Body of pancreas (tissue), 4 donors: ENCODE measurements around the gene GORASP1. TPM values are rescaled to one million over a fixed set of nuclear protein-coding genes. Genes with fewer than 3 reads are reported as not detected.
A peak's percentile ranks its signal among the peaks of the same experiment; 100 is the strongest.

ENCODE experiments used
- ATAC-seq: fragments of 150-250 bp; one replicate; pipeline ENCODE4 v1.9.1; 2016
- DNase-seq, 4 donors: peaks; one replicate each; pipeline ENCODE4 v3.0.0-alpha.2; 2019
- H3K27ac ChIP-seq, 4 donors: fragments of 200-600 bp; sonication (generic); 1 replicate in 3 of 4; 2 replicates in 1 of 4; pipeline versions ENCODE4 v1.5.1 to v1.6.1; 2016 to 2019; ENCODE audit warnings: mild to moderate bottlenecking in 1 of 4, mixed read lengths in 1 of 4, moderate library complexity in 1 of 4
- H3K27me3 ChIP-seq, 2 donors: fragments of 200-600 bp; sonication (generic); one replicate each; pipeline ENCODE4 v1.6.0; 2016; ENCODE audit warnings: mild to moderate bottlenecking in 1 of 2
- H3K36me3 ChIP-seq, 2 donors: fragments of 200-600 bp; sonication (generic); replicated peaks in 1 of 2; 2 replicates each; pipeline ENCODE4 v1.5.1; 2016; ENCODE audit warnings: low read depth in 2 of 2; ENCODE audit not compliant: insufficient read depth in 1 of 2
- H3K4me1 ChIP-seq: fragments of 200-600 bp; sonication (generic); one replicate; pipeline ENCODE4 v1.6.0; 2016
- H3K4me3 ChIP-seq, 2 donors: fragments of 200-600 bp; sonication (generic); 1 replicate in 1 of 2; 2 replicates in 1 of 2; pipeline ENCODE4 v1.5.1; 2016 to 2019
- H3K9me3 ChIP-seq, 3 donors: fragments of 200-600 bp; sonication (generic); 1 replicate in 2 of 3; 2 replicates in 1 of 3; pipeline ENCODE4 v1.5.1; 2016
- POLR2A ChIP-seq, 3 donors: fragments of 450-650 bp; IDR thresholded peaks; one replicate each; pipeline ENCODE4 v1.6.1; 2016; ENCODE audit warnings: antibody characterized with exemption in 3 of 3, mild to moderate bottlenecking in 2 of 3
- WGBS, 2 donors: methylation state at CpG; one replicate each; pipeline ENCODE4 v1.1.5; 2017; 5-methylcytosine and 5-hydroxymethylcytosine counted together
- intact Hi-C: fragments of 100-400 bp; cut with DNase I; formaldehyde crosslinking; loops from one replicate; pipeline ENCODE4 v1.15.1; 2023
- total RNA-seq, 2 donors: library from RNA; depleted of rRNA; stranded (reverse); fragments of >200 nt; gene quantifications; one replicate each; pipeline ENCODE4 v1.1.0, GENCODE V29; 2016
- TF ChIP-seq, protein P1 (sequence below), 7 experiments: fragments of 450-650 bp in 4 of 7; fragments of 200-600 bp in 3 of 7; sonication (generic) in 3 of 7; IDR thresholded peaks; one replicate each; pipeline ENCODE4 v1.5.1; 2016 to 2019; ENCODE audit warnings: antibody characterized with exemption in 7 of 7

GORASP1 gene
- total RNA-seq, 2 donors from 2014 or later, result 38.4 to 53.1 TPM

DNA sequence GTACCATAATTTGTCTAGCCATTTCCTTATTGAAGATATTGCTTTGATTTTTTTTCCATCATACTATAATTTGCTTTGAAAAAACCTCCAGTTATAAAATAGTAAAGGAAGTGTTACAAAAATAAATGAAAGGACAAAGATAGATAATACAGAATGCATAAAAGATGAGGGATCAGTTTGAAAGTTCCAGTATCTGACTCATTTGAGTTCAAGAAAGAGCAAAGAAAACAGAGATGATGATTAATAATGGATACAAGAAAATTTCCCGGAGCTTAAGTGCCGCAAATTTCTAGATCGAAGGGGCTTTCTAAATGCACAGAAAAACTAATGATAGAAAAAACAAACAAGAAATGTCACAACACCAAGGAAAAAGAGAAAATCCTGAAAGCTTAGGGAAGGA, 51.3 kb downstream of the GORASP1 start:
- Histone ChIP-seq H3K9me3 (no peaks in the 10 kb centered on the region), H3K27ac (no peak overlapping the region), H3K36me3 (no peaks in the 10 kb centered on the region), H3K4me1 (peaks cover 12% of the 10 kb centered on the region), H3K27me3 (no peaks in the 10 kb centered on the region), H3K4me3 (no peak overlapping the region)
- intact Hi-C loops, result no loop called here
- TF ChIP-seq, protein P1, sequence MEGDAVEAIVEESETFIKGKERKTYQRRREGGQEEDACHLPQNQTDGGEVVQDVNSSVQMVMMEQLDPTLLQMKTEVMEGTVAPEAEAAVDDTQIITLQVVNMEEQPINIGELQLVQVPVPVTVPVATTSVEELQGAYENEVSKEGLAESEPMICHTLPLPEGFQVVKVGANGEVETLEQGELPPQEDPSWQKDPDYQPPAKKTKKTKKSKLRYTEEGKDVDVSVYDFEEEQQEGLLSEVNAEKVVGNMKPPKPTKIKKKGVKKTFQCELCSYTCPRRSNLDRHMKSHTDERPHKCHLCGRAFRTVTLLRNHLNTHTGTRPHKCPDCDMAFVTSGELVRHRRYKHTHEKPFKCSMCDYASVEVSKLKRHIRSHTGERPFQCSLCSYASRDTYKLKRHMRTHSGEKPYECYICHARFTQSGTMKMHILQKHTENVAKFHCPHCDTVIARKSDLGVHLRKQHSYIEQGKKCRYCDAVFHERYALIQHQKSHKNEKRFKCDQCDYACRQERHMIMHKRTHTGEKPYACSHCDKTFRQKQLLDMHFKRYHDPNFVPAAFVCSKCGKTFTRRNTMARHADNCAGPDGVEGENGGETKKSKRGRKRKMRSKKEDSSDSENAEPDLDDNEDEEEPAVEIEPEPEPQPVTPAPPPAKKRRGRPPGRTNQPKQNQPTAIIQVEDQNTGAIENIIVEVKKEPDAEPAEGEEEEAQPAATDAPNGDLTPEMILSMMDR (IDR thresholded peaks at IDR 0.05), result no peak
- TF ChIP-seq POLR2A (IDR thresholded peaks at IDR 0.05), result no peak
- WGBS, 2 donors, result 75 to 76% methylated on average over 3 of the region's 3 CpGs
- no peak for ATAC-seq
- DNase-seq, result no peak

DNA sequence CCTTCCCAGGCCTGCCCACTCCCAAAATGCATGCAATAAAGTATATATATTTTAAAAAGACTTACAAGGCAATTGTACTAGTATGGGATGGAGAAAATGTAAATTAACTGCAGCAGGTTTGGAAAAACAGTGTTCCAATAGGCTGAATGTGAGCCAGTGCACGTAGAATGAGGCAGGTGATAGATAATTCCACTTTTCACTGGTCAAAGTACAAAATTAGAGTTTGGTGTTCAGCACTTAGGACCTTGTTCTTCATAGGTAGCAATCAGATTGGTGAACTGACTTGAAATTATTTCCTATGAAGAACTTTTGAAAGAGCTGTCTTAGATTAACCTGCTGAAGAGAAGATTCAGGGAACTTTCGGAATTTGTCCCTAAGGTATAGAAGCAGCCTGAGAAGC, 53.7 kb downstream of the GORASP1 start:
- no peaks in the 10 kb centered on the region for H3K36me3 ChIP-seq
- no peaks in the 10 kb centered on the region for H3K9me3 ChIP-seq
- TF ChIP-seq, protein P1 (IDR thresholded peaks at IDR 0.05), result no peak
- no peak for TF ChIP-seq POLR2A (IDR thresholded peaks at IDR 0.05)
- 63 to 69% methylated on average over 2 of the region's 2 CpGs for WGBS, 2 donors
- H3K4me1 ChIP-seq, result peaks cover 16% of the 10 kb centered on the region
- no peak overlapping the region for H3K4me3 ChIP-seq
- H3K27ac ChIP-seq, result no peak overlapping the region
- no peaks in the 10 kb centered on the region for H3K27me3 ChIP-seq
- intact Hi-C loops, result no loop called here
- ATAC-seq, result no peak
- no peak for DNase-seq

DNA sequence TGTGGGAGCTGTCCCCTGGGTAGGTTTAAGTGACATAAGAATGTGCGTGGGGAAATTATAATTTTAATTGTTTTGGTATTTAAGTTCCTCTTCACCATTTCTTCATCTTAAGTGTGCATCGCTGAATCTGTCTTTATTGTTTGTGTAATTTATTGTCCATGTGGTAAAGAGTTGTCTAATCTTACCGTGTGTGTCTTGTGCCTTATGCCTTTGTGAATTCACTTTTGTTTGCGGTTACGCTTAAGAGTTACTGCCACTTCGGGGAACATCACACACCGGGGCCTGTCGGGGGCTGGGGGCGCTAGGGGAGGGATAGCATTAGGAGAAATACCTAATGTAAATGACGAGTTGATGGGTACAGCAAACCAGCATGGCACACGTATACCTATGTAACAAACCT, 54.8 kb downstream of the GORASP1 start:
- peaks cover 16% of the 10 kb centered on the region for H3K4me1 ChIP-seq
- DNase-seq (no peak), ATAC-seq (no peak)
- H3K27me3 ChIP-seq, result no peaks in the 10 kb centered on the region
- peak overlapping the region; percentile 67 to 98 for H3K4me3 ChIP-seq
- no peaks in the 10 kb centered on the region for H3K9me3 ChIP-seq
- WGBS, 2 donors, result 1% methylated on average over 11 of the region's 11 CpGs
- intact Hi-C loops, result no loop called here
- H3K36me3 ChIP-seq, result no peaks in the 10 kb centered on the region
- H3K27ac ChIP-seq, result peak overlapping the region in 2 of 4 donors; percentile 59 to 80
- TF ChIP-seq, protein P1 (IDR thresholded peaks at IDR 0.05), result no peak
- TF ChIP-seq POLR2A (IDR thresholded peaks at IDR 0.05), result no peak

DNA sequence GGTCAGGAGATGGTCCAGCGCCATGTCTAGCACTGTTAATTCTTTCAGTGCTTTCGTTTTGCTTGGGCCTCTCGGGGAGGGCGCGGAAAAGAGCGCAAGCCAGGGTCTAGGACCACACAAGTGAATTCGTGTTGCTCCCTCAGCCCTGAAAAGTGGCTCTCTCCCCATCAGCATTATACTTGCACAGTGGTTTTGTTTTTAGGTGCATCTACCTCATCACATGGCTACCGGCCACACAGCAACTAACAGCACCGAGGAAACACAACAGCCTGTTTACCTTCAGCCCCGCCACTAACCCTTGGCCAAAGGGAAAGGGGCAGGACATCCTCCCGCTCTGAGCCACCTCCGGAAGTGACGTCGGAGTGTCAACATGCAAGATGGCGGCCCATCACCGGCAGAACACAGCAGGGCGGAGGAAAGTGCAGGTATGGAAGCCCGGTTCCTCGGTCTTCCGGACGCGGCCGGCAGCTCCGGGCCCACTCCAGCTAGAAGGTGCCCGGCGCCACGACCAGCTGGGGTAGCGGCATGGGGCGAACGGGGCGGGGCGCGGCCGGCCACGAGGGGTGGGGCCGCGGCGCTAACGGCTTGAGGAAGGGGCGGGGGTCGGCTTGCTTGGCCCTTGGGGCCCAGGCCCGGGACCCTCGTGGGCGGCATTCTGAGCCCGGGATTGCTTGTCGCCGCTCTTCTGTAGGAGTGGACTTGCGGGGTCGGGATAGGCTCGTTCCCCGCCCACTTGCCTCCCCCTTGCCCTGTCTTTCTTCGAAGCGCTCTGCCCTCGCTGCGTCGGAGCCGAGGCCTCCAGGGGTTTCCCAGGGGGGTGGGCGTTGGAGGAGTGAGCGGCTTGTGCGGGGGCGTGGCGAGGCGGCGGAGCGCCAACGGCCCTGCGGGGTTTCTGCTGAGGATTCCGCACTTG, 55.5 kb downstream of the GORASP1 start, which contains the start of the genes SCN11A and WDR48:
SCN11A (minus strand) TSS at position 296 of the 913 bp plus-strand sequence. CDS start 101,582 bp downstream, outside the sequence.
WDR48 (plus strand) TSS at position 368 of the 913 bp plus-strand sequence; CDS start at position 378, 10 bp downstream.
- no peaks in the 10 kb centered on the region for H3K27me3 ChIP-seq
- intact Hi-C loops, result no loop called here
- no peaks in the 10 kb centered on the region for H3K36me3 ChIP-seq
- DNase-seq, result peak; percentile 94 to 97 (median 96)
- H3K9me3 ChIP-seq, result no peaks in the 10 kb centered on the region
- H3K4me1 ChIP-seq, result peaks cover 16% of the 10 kb centered on the region
- peak within 1 kb of the TSS; percentile 67 to 98 for H3K4me3 ChIP-seq
- H3K27ac ChIP-seq, result peak within 1 kb of the TSS; percentile 59 to 87 (median 82)
- peak; percentile 78 to 94 (median 93) for TF ChIP-seq POLR2A (IDR thresholded peaks at IDR 0.05)
- TF ChIP-seq, protein P1 (IDR thresholded peaks at IDR 0.05), result no peak
- 1% methylated on average over 37 to 66 of the region's 68 CpGs for WGBS, 2 donors
- ATAC-seq, result peak; percentile 99
